Right lobe of liver (tissue), 6 donors: ENCODE measurements around the gene CD209. TPM values are rescaled to one million over a fixed set of nuclear protein-coding genes. Genes with fewer than 3 reads are reported as not detected.

Experiments
- ATAC-seq, 4 donors: fragments of 200-7000 bp; cut with Tn5 transposase; one replicate each; pipeline ENCODE4 v1.9.1; 2020; ENCODE audit warnings: mild to moderate bottlenecking in 4 of 4, moderate library complexity in 4 of 4
- DNase-seq, 3 donors: peaks; one replicate each; pipeline ENCODE4 v3.0.0-alpha.2; 2020
- H3K27ac ChIP-seq, 3 donors: fragments of 200-600 bp; one replicate each; pipeline ENCODE4 v1.8.0; 2022
- H3K27me3 ChIP-seq, 2 donors: fragments of 200-600 bp; one replicate each; pipeline ENCODE4 v1.8.0; 2022
- H3K36me3 ChIP-seq, 4 donors: fragments of 200-600 bp; sonication (generic) in 1 of 4; one replicate each; pipeline versions ENCODE4 v1.5.1 to v1.8.0; 2017 to 2022; ENCODE audit warnings: control low read depth in 1 of 4
- H3K4me1 ChIP-seq, 4 donors: fragments of 200-600 bp; sonication (generic) in 1 of 4; one replicate each; pipeline versions ENCODE4 v1.5.1 to v1.8.0; 2017 to 2022; ENCODE audit warnings: control low read depth in 1 of 4
- H3K4me3 ChIP-seq, 3 donors: fragments of 200-600 bp; one replicate each; pipeline ENCODE4 v1.8.0; 2022
- H3K9me3 ChIP-seq, 4 donors: fragments of 200-600 bp; sonication (generic) in 1 of 4; one replicate each; pipeline versions ENCODE4 v1.5.1 to v1.8.0; 2017 to 2022; ENCODE audit warnings: control low read depth in 1 of 4
- POLR2A ChIP-seq: fragments of 450-650 bp; IDR thresholded peaks from one replicate; pipeline ENCODE4 v1.6.1; 2017; ENCODE audit warnings: antibody characterized with exemption, mild to moderate bottlenecking
- WGBS: methylation state at CpG from one replicate; pipeline ENCODE4 v1.1.6; 2018; ENCODE audit warnings: low coverage, low lambda C conversion rate; ENCODE audit not compliant: insufficient coverage; ENCODE audit errors: missing lambda C conversion rate; 5-methylcytosine and 5-hydroxymethylcytosine counted together
- intact Hi-C, 2 donors: fragments of 100-400 bp; cut with DNase I; formaldehyde crosslinking; loops; one replicate each; pipeline versions ENCODE4 v1.11.2 to v1.14.1; 2022
- total RNA-seq, 6 experiments: library from RNA; depleted of rRNA in 2 of 6; stranded (reverse); fragments of >200 nt in 2 of 6; fragmentation: NEBNext Ultra II Directional in 3 of 6; extraction: Animal tissue kit (Norgen Biotek cat#: 25700) in 3 of 6; gene quantifications; one replicate each; pipeline versions ENCODE4 v1.1.0 to v1.2.4, GENCODE V29; 2016 to 2023
- TF ChIP-seq, protein P1 (sequence below), 4 donors: fragments of 200-600 bp in 3 of 4; fragments of 450-650 bp in 1 of 4; IDR thresholded peaks; one replicate each; pipeline versions ENCODE4 v1.5.1 to v1.8.0; 2016 to 2022; ENCODE audit warnings: antibody characterized with exemption in 4 of 4, mild to moderate bottlenecking in 2 of 4
- donor health status: DM: no; HTN: yes; CAD: no.
- donor health status: DM: no; HTN: no; CAD: no.
- donor health status: DM: no; HTN: no; CAD: no.
- donor health status: DM: no; HTN: yes; CAD: no.
- donor health status: DM: no; HTN: yes; CAD: no.

Gene CD209
- total RNA-seq, 6 experiments from 2014 or later: 0.42 to 6.7 (median 2.8) TPM

DNA sequence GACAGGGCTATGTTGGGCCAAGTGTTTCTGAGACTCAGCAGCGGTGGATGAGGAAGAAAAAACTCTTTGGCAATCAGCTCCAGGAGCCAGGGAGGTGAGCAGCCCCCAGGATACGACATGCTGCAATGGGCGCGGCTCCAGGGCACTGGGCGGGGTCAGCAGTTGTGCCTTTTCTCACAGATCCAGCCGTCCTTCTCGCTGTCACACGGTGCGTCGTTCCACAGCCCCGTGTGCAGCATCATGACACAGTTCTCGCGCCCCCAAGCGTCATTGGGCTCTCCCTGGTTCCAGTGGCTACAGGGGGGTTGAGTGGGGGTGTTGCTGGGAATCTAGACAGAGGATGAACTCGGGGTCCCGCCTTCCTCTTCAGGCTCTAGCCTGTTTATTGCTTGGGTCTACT is 18.1 kb downstream of the CD209 start:
- Histone ChIP-seq H3K4me3 (no peak overlapping the region), H3K9me3 (no peaks in the 10 kb centered on the region), H3K27me3 (no peaks in the 10 kb centered on the region), H3K4me1 (no peaks in the 10 kb centered on the region), H3K36me3 (no peaks in the 10 kb centered on the region), H3K27ac (no peak overlapping the region)
- intact Hi-C loops: no loop called here
- TF ChIP-seq POLR2A: no peak
- TF ChIP-seq, protein P1, sequence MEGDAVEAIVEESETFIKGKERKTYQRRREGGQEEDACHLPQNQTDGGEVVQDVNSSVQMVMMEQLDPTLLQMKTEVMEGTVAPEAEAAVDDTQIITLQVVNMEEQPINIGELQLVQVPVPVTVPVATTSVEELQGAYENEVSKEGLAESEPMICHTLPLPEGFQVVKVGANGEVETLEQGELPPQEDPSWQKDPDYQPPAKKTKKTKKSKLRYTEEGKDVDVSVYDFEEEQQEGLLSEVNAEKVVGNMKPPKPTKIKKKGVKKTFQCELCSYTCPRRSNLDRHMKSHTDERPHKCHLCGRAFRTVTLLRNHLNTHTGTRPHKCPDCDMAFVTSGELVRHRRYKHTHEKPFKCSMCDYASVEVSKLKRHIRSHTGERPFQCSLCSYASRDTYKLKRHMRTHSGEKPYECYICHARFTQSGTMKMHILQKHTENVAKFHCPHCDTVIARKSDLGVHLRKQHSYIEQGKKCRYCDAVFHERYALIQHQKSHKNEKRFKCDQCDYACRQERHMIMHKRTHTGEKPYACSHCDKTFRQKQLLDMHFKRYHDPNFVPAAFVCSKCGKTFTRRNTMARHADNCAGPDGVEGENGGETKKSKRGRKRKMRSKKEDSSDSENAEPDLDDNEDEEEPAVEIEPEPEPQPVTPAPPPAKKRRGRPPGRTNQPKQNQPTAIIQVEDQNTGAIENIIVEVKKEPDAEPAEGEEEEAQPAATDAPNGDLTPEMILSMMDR (IDR thresholded peaks at IDR 0.05): no peak
- ATAC-seq (peak in 3 of 4 donors; percentile 4 to 28 (median 25)), DNase-seq (peak in 1 of 3 donors; percentile 49)
- 20% methylated on average over 12 of the region's 16 CpGs for WGBS

DNA sequence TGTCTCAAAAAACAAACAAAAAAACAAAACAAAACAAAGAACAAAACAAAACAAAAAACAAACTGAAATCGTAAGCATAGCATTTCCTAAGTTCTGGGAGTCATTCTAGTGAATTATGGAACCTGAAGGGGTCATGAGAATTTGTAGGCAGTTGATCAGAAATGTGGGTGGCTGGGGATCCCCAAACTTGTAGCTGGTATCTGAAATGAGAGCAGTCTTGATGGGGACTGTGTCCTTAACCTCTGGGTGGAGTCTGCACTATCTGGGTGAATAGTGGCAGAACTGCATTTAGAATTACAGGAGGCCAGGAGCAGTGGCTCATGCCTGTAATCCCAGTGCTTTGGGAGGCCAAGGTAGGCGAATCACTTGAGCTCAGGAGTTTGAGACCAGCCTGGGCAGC is 21.5 kb downstream of the CD209 start:
- Histone ChIP-seq H3K4me3 (no peak overlapping the region), H3K9me3 (no peaks in the 10 kb centered on the region), H3K27me3 (no peaks in the 10 kb centered on the region), H3K27ac (no peak overlapping the region), H3K36me3 (no peaks in the 10 kb centered on the region), H3K4me1 (no peaks in the 10 kb centered on the region)
- TF ChIP-seq, protein P1 (IDR thresholded peaks at IDR 0.05): no peak
- TF ChIP-seq POLR2A: no peak
- DNase-seq (no peak), ATAC-seq (no peak)
- 53% methylated on average over 1 of the region's 2 CpGs for WGBS
- intact Hi-C loops: no loop called here

DNA sequence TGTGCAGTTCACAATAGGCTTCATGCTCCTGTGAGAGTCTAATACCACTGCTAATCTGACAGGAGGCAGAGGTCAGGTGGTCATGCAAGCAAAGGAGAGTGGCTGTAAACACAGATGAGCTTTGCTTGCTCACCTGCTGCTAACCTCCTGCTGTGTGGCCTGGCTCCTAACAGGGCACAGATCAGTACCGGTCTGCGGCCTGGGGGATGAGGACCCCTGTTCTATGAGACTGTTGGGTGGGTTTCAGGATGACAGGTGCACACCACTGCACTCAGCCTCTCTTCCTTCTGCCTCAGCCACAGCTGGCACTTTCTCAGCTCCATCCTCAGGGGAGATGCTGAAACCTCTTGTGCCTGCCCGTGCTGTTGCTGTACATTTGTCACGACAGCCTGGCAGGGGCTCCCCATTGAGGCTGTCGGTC is 25.1 kb downstream of the CD209 start:
- H3K9me3 ChIP-seq: no peaks in the 10 kb centered on the region
- TF ChIP-seq, protein P1 (IDR thresholded peaks at IDR 0.05): no peak
- TF ChIP-seq POLR2A: no peak
- ATAC-seq: no peak
- H3K27ac ChIP-seq: no peak overlapping the region
- intact Hi-C loops: no loop called here
- no peak overlapping the region for H3K4me3 ChIP-seq
- no peak for DNase-seq
- H3K36me3 ChIP-seq: no peaks in the 10 kb centered on the region
- no peaks in the 10 kb centered on the region for H3K4me1 ChIP-seq
- H3K27me3 ChIP-seq: no peaks in the 10 kb centered on the region
- WGBS: 47% methylated on average over 2 of the region's 5 CpGs

DNA sequence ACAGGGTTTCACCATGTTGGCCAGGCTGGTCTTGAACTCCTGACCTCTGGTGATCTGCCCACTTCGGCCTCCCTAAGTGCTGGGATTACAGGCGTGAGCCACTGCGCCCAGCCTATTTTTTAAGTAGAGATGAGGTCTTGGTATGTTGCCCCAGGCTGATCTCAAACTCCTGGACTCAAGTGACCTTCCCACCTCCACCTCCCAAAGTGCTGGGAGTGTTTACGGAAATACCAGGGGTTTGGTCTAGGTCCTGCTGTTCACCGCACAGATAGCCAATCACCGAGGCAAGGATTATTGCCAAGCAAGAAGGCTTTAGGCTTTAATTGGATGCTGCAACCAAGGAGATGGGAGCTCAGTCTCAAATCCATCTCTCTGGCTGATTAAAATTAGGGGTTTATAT is 27.0 kb downstream of the CD209 start:
- intact Hi-C loops: no loop called here
- TF ChIP-seq POLR2A: no peak
- TF ChIP-seq, protein P1 (IDR thresholded peaks at IDR 0.05): no peak

DNA sequence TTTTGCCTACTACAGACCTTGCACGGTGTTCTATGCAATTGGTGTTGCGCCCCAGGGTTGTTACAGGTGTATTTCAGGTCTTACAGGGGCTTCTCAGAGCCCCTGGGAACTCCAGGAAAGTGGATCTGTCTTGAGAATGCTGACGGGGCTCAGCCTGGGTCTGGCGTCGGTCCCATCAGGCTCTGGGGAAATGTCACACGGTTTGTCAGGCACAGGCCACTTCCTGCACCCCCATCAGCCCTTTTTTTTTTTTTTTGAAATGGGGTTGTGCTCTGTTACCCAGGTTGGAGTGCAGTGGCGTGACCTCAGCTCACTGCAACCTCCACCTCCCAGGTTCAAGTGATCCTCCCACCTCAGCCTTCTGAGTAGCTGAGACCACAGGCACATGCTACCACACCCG is 28.7 kb downstream of the CD209 start:
- no peaks in the 10 kb centered on the region for H3K27me3 ChIP-seq
- 24% methylated on average over 6 of the region's 8 CpGs for WGBS
- intact Hi-C loops: no loop called here
- no peaks in the 10 kb centered on the region for H3K4me1 ChIP-seq
- H3K27ac ChIP-seq: no peak overlapping the region
- H3K9me3 ChIP-seq: no peaks in the 10 kb centered on the region
- H3K4me3 ChIP-seq: no peak overlapping the region
- TF ChIP-seq, protein P1 (IDR thresholded peaks at IDR 0.05): no peak
- TF ChIP-seq POLR2A: no peak
- H3K36me3 ChIP-seq: no peaks in the 10 kb centered on the region
- DNase-seq (peak in 1 of 3 donors; percentile 34), ATAC-seq (peak; percentile 31 to 66 (median 58))

More for the DNA sequence above, 27.0 kb downstream of the CD209 start:
- Histone ChIP-seq H3K36me3 (no peaks in the 10 kb centered on the region), H3K27ac (no peak overlapping the region), H3K4me1 (no peaks in the 10 kb centered on the region), H3K9me3 (no peaks in the 10 kb centered on the region), H3K4me3 (no peak overlapping the region), H3K27me3 (no peaks in the 10 kb centered on the region)
- ATAC-seq: no peak
- WGBS: 68% methylated on average over 5 of the region's 6 CpGs
- no peak for DNase-seq
